Activated naive CD4-positive, alpha-beta T cell treated with anti-CD3 and anti-CD28 coated beads, Interleukin-2, amount 10 ng/mL, durations not matched to agents 7 days and 5 days (primary cell): ENCODE results near the gene SLC18A2.

Source experiments
- CTCF ChIA-PET: fragments of 350-600 bp; sonication (Branson Sonifier 250); formaldehyde crosslinking; loops from one replicate; lab custom pipeline; 2021; ENCODE audit warnings: antibody characterized with exemption; lab: Charles Lee
- DNase-seq: peaks from one replicate; pipeline ENCODE4 v3.0.0-alpha.2; 2020
- H3K27ac Mint-ChIP-seq: one replicate; pipeline ENCODE4 v1.8.0; 2021; ENCODE audit warnings: mild to moderate bottlenecking, moderate library complexity, mixed read lengths
- H3K27me3 Mint-ChIP-seq: one replicate; pipeline ENCODE4 v1.8.0; 2021; ENCODE audit warnings: mild to moderate bottlenecking, mixed read lengths
- H3K36me3 Mint-ChIP-seq: one replicate; pipeline ENCODE4 v1.8.0; 2021; ENCODE audit warnings: mixed read lengths
- H3K4me1 Mint-ChIP-seq: one replicate; pipeline ENCODE4 v1.8.0; 2021; ENCODE audit warnings: mixed read lengths
- H3K4me3 Mint-ChIP-seq: one replicate; pipeline ENCODE4 v1.8.0; 2021; ENCODE audit warnings: mild to moderate bottlenecking, moderate library complexity, mixed read lengths
- H3K9me3 Mint-ChIP-seq: one replicate; pipeline ENCODE4 v1.8.0; 2021; ENCODE audit warnings: mixed read lengths

The SLC18A2 gene

GRCh38 chr10:117246997-117247671, 6.2 kb downstream of the SLC18A2 start:
- H3K27ac Mint-ChIP-seq: no peak overlapping the region

GRCh38 chr10:117248750-117249465, 8.0 kb downstream of the SLC18A2 start:
- no peak for DNase-seq
- Mint-ChIP-seq H3K27me3 (peaks cover 47% of the 10 kb centered on the region), H3K9me3 (no peaks in the 10 kb centered on the region), H3K4me1 (peaks cover 2% of the 10 kb centered on the region), H3K4me3 (no peak overlapping the region), H3K36me3 (no peaks in the 10 kb centered on the region), H3K27ac (no peak overlapping the region)
- CTCF ChIA-PET: interaction anchor here (1.0 kb wide), 1 partner anchor 81 kb away, joined by 3 read pairs; no protein-coding TSS in a partner anchor

More at GRCh38 chr10:117246997-117247671, 6.2 kb downstream of the SLC18A2 start:
- H3K9me3 Mint-ChIP-seq: no peaks in the 10 kb centered on the region
- CTCF ChIA-PET: interaction anchor here (1.0 kb wide), 1 partner anchor 31 kb away, joined by 3 read pairs; no protein-coding TSS in a partner anchor
- no peaks in the 10 kb centered on the region for H3K36me3 Mint-ChIP-seq
- H3K27me3 Mint-ChIP-seq: peaks cover 64% of the 10 kb centered on the region
- H3K4me3 Mint-ChIP-seq: no peak overlapping the region
- no peak for DNase-seq
- peaks cover 2% of the 10 kb centered on the region for H3K4me1 Mint-ChIP-seq

GRCh38 chr10:117249493-117250093, 8.7 kb downstream of the SLC18A2 start:
- no peaks in the 10 kb centered on the region for H3K9me3 Mint-ChIP-seq
- H3K27ac Mint-ChIP-seq: no peak overlapping the region
- CTCF ChIA-PET: interaction anchor here (0.6 to 1.1 kb wide), 3 partner anchors 31 to 82 kb away, joined by 3 read pairs; no protein-coding TSS in a partner anchor
- peaks cover 2% of the 10 kb centered on the region for H3K4me1 Mint-ChIP-seq
- peaks cover 41% of the 10 kb centered on the region for H3K27me3 Mint-ChIP-seq
- H3K4me3 Mint-ChIP-seq: no peak overlapping the region
- no peaks in the 10 kb centered on the region for H3K36me3 Mint-ChIP-seq
- no peak for DNase-seq

GRCh38 chr10:117250411-117250810, 9.5 kb downstream of the SLC18A2 start:
- H3K27me3 Mint-ChIP-seq: peaks cover 33% of the 10 kb centered on the region
- no peaks in the 10 kb centered on the region for H3K36me3 Mint-ChIP-seq
- no peak for DNase-seq
- H3K4me1 Mint-ChIP-seq: peaks cover 2% of the 10 kb centered on the region
- H3K4me3 Mint-ChIP-seq: no peak overlapping the region
- CTCF ChIA-PET: interaction anchor here (1.1 kb wide), 1 partner anchor 32 kb away, joined by 3 read pairs; no protein-coding TSS in a partner anchor
- no peak overlapping the region for H3K27ac Mint-ChIP-seq
- H3K9me3 Mint-ChIP-seq: no peaks in the 10 kb centered on the region

- CTCF ChIA-PET: no interaction called here
- Mint-ChIP-seq H3K36me3 (no peaks in the 10 kb centered on the region), H3K9me3 (no peaks in the 10 kb centered on the region), H3K4me1 (no peaks in the 10 kb centered on the region), H3K27ac (no peak overlapping the region), H3K27me3 (peaks cover 19% of the 10 kb centered on the region), H3K4me3 (no peak overlapping the region)
- no peak for DNase-seq
Measured at GRCh38 chr10:117253908-117254307, 13.0 kb downstream of the SLC18A2 start.

GRCh38 chr10:117254338-117254737, 13.4 kb downstream of the SLC18A2 start:
- no peaks in the 10 kb centered on the region for H3K36me3 Mint-ChIP-seq
- H3K4me1 Mint-ChIP-seq: no peaks in the 10 kb centered on the region
- H3K27me3 Mint-ChIP-seq: peaks cover 15% of the 10 kb centered on the region
- CTCF ChIA-PET: no interaction called here
- H3K9me3 Mint-ChIP-seq: no peaks in the 10 kb centered on the region
- no peak overlapping the region for H3K27ac Mint-ChIP-seq
- no peak overlapping the region for H3K4me3 Mint-ChIP-seq
- no peak for DNase-seq

- Mint-ChIP-seq H3K27me3 (peaks cover 12% of the 10 kb centered on the region), H3K36me3 (no peaks in the 10 kb centered on the region), H3K27ac (no peak overlapping the region), H3K4me1 (no peaks in the 10 kb centered on the region), H3K4me3 (no peak overlapping the region), H3K9me3 (no peaks in the 10 kb centered on the region)
- CTCF ChIA-PET: no interaction called here
- no peak for DNase-seq
Measured at GRCh38 chr10:117254774-117255735, 14.1 kb downstream of the SLC18A2 start.

GRCh38 chr10:117255835-117256460, 15.0 kb downstream of the SLC18A2 start:
- Mint-ChIP-seq H3K9me3 (no peaks in the 10 kb centered on the region), H3K27me3 (peaks cover 13% of the 10 kb centered on the region), H3K4me3 (no peak overlapping the region), H3K36me3 (no peaks in the 10 kb centered on the region), H3K4me1 (no peaks in the 10 kb centered on the region), H3K27ac (no peak overlapping the region)
- no peak for DNase-seq
- CTCF ChIA-PET: no interaction called here

GRCh38 chr10:117256910-117257309, 16.0 kb downstream of the SLC18A2 start:
- no peaks in the 10 kb centered on the region for H3K4me1 Mint-ChIP-seq
- no peaks in the 10 kb centered on the region for H3K36me3 Mint-ChIP-seq
- no peaks in the 10 kb centered on the region for H3K9me3 Mint-ChIP-seq
- H3K27ac Mint-ChIP-seq: no peak overlapping the region
- no peak for DNase-seq
- CTCF ChIA-PET: no interaction called here
- peaks cover 21% of the 10 kb centered on the region for H3K27me3 Mint-ChIP-seq
- H3K4me3 Mint-ChIP-seq: no peak overlapping the region

- no peaks in the 10 kb centered on the region for H3K4me1 Mint-ChIP-seq
- CTCF ChIA-PET: no interaction called here
- no peak overlapping the region for H3K27ac Mint-ChIP-seq
- H3K27me3 Mint-ChIP-seq: peaks cover 27% of the 10 kb centered on the region
- DNase-seq: no peak
- H3K9me3 Mint-ChIP-seq: no peaks in the 10 kb centered on the region
- H3K36me3 Mint-ChIP-seq: no peaks in the 10 kb centered on the region
- H3K4me3 Mint-ChIP-seq: no peak overlapping the region
Measured at GRCh38 chr10:117257721-117258120, 16.8 kb downstream of the SLC18A2 start.

GRCh38 chr10:117259279-117259678, 18.4 kb downstream of the SLC18A2 start:
- CTCF ChIA-PET: no interaction called here
- no peaks in the 10 kb centered on the region for H3K9me3 Mint-ChIP-seq
- DNase-seq: no peak
- no peak overlapping the region for H3K4me3 Mint-ChIP-seq
- no peaks in the 10 kb centered on the region for H3K36me3 Mint-ChIP-seq
- no peaks in the 10 kb centered on the region for H3K4me1 Mint-ChIP-seq
- peaks cover 31% of the 10 kb centered on the region for H3K27me3 Mint-ChIP-seq
- no peak overlapping the region for H3K27ac Mint-ChIP-seq

- Mint-ChIP-seq H3K4me1 (no peaks in the 10 kb centered on the region), H3K27me3 (peaks cover 31% of the 10 kb centered on the region), H3K4me3 (no peak overlapping the region), H3K36me3 (no peaks in the 10 kb centered on the region), H3K9me3 (no peaks in the 10 kb centered on the region), H3K27ac (no peak overlapping the region)
- CTCF ChIA-PET: no interaction called here
- no peak for DNase-seq
Measured at GRCh38 chr10:117260084-117260483, 19.2 kb downstream of the SLC18A2 start.

- H3K27me3 Mint-ChIP-seq: peaks cover 28% of the 10 kb centered on the region
- CTCF ChIA-PET: no interaction called here
- H3K27ac Mint-ChIP-seq: no peak overlapping the region
- H3K9me3 Mint-ChIP-seq: no peaks in the 10 kb centered on the region
- H3K36me3 Mint-ChIP-seq: no peaks in the 10 kb centered on the region
- DNase-seq: no peak
- no peaks in the 10 kb centered on the region for H3K4me1 Mint-ChIP-seq
- H3K4me3 Mint-ChIP-seq: no peak overlapping the region
Measured at GRCh38 chr10:117261501-117261900, 20.6 kb downstream of the SLC18A2 start.
